MG63 (cell line): ENCODE measurements around the gene PHYHD1. TPM values are rescaled to one million over a fixed set of nuclear protein-coding genes. Genes with fewer than 3 reads are reported as not detected.
A peak's percentile ranks its signal among the peaks of the same experiment; 100 is the strongest.
"Not testable (repeated sequence)": the region's sequence is repeated elsewhere in the genome, so short reads cannot be mapped to it uniquely, and the experiment has no call there.

Source experiments
- DNase-seq: peaks from one replicate; pipeline ENCODE4 v3.0.0-alpha.2; 2020
- H3K27me3 ChIP-seq: fragments of 250-450 bp; sonication (Bioruptor Pico); 2 replicates; pipeline ENCODE4 v1.5.1; 2020; ENCODE audit warnings: mild to moderate bottlenecking, moderate library complexity
- H3K36me3 ChIP-seq: fragments of 250-450 bp; sonication (Bioruptor Pico); 2 replicates; pipeline ENCODE4 v1.5.1; 2020; ENCODE audit warnings: mild to moderate bottlenecking, moderate library complexity
- H3K4me3 ChIP-seq: fragments of 250-450 bp; sonication (Bioruptor Pico); 2 replicates; pipeline ENCODE4 v1.5.1; 2020; ENCODE audit warnings: mild to moderate bottlenecking, moderate library complexity
- H3K9me3 ChIP-seq: fragments of 250-450 bp; sonication (Bioruptor Pico); 2 replicates; pipeline ENCODE4 v1.5.1; 2020; ENCODE audit warnings: mild to moderate bottlenecking, moderate library complexity
- total RNA-seq: library from RNA; depleted of rRNA; stranded (reverse); fragments of >200 nt; shearing (Covaris generic); gene quantifications from 2 replicates; pipeline ENCODE4 v1.2.3, GENCODE V29; 2014; ENCODE audit warnings: low replicate concordance

PHYHD1 gene
- total RNA-seq, 1 experiment from 2014 or later, result not detected

- no peaks in the 10 kb centered on the region for H3K27me3 ChIP-seq
Observed at GRCh38 chr9:128940271-128940921, 19.6 kb downstream of the PHYHD1 start.

GRCh38 chr9:128940946-128941755 lies 20.4 kb downstream of the PHYHD1 start:
- Histone ChIP-seq H3K4me3 (no peak overlapping the region), H3K9me3 (no peaks in the 10 kb centered on the region), H3K27me3 (no peaks in the 10 kb centered on the region), H3K36me3 (peaks cover 3% of the 10 kb centered on the region; the same call in 1 of the 2 replicates)
- no peak for DNase-seq

More at GRCh38 chr9:128940271-128940921, 19.6 kb downstream of the PHYHD1 start:
- DNase-seq, result no peak
- H3K4me3 ChIP-seq, result no peak overlapping the region
- no peaks in the 10 kb centered on the region for H3K36me3 ChIP-seq
- no peaks in the 10 kb centered on the region for H3K9me3 ChIP-seq

- no peak for DNase-seq
- Histone ChIP-seq H3K27me3 (no peaks in the 10 kb centered on the region), H3K36me3 (peaks cover 3% of the 10 kb centered on the region; the same call in 1 of the 2 replicates), H3K9me3 (no peaks in the 10 kb centered on the region), H3K4me3 (no peak overlapping the region)
Observed at GRCh38 chr9:128943832-128944620, 23.2 kb downstream of the PHYHD1 start.

GRCh38 chr9:128944966-128945365 lies 24.2 kb downstream of the PHYHD1 start:
- H3K27me3 ChIP-seq, H3K9me3 ChIP-seq, DNase-seq, H3K36me3 ChIP-seq, H3K4me3 ChIP-seq: not testable (repeated sequence)

DNA sequence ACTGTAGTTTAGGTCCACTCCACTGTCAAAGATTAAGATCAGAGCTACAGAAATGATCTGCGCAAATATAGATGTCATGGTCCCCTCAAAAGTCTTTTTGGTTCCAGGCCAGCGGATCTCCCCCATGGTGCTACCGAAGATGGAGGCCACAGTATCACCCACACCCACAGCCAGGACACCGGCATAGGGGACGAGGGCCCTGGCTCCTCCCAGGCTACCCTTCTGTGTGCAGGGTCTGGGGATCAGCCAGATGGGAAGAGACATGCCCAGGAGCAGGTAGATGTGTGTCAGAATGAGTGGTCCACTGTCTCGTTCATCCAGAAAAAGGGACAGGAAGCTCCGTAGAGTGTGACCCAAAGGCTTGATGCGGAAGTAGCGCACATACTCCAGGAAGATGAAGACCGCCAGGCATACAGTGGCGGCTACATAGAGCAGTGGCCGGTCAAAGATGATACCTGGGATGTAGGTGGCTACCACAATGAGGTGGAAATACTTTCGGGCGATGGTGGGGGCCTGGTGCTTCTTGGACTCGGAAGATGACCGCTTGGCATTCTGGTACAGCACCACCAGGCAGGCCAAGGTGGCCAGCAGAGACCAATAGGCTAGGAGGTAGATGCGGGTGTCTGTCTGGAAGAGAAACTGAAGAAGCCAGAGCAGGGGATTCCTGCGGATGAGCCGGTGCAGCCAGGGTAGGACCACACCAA lies 25.2 kb downstream of the PHYHD1 start:
- no peaks in the 10 kb centered on the region for H3K9me3 ChIP-seq
- H3K4me3 ChIP-seq, result no peak overlapping the region; the same call in 1 of the 2 replicates
- no peak for DNase-seq
- peaks cover 10% of the 10 kb centered on the region for H3K36me3 ChIP-seq
- H3K27me3 ChIP-seq, result no peaks in the 10 kb centered on the region

GRCh38 chr9:128946571-128947276 lies 25.9 kb downstream of the PHYHD1 start:
- peak; percentile 50 for DNase-seq

DNA sequence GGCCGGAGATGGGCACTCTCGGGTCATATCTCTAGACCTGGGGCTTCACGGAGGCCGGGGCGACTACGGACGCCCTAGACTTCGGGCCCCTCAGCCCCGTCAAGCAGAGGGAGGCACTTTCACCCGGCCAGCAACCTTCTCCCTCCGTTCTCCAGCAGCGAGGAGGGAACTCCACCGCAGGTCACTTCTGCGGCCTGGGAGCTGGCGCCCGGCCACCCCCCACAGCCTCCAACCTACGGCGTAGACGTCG lies 26.4 kb downstream of the PHYHD1 start:
- peak overlapping the region; percentile 92 for H3K4me3 ChIP-seq
- no peaks in the 10 kb centered on the region for H3K27me3 ChIP-seq
- peaks cover 16% of the 10 kb centered on the region for H3K36me3 ChIP-seq
- no peaks in the 10 kb centered on the region for H3K9me3 ChIP-seq
- no peak for DNase-seq

More at GRCh38 chr9:128946571-128947276, 25.9 kb downstream of the PHYHD1 start:
- H3K9me3 ChIP-seq, result no peaks in the 10 kb centered on the region
- H3K4me3 ChIP-seq, result peak overlapping the region; percentile 92
- H3K27me3 ChIP-seq, result no peaks in the 10 kb centered on the region
- H3K36me3 ChIP-seq, result peaks cover 13% of the 10 kb centered on the region

- H3K4me3 ChIP-seq, result peak within 1 kb of the TSS; percentile 92
- H3K9me3 ChIP-seq, result no peaks in the 10 kb centered on the region
- peaks cover 17% of the 10 kb centered on the region for H3K36me3 ChIP-seq
- no peaks in the 10 kb centered on the region for H3K27me3 ChIP-seq
- DNase-seq, result peak; percentile 93
Observed at GRCh38 chr9:128947527-128948301, 26.9 kb downstream of the PHYHD1 start, which contains the start of the genes DOLK and NUP188. TSS of gene DOLK (minus strand) at chr9:128947603. CDS start at chr9:128947303, 300 bp downstream. TSS of gene NUP188 (plus strand) at chr9:128947699. CDS start at chr9:128947720, 21 bp downstream.

DNA sequence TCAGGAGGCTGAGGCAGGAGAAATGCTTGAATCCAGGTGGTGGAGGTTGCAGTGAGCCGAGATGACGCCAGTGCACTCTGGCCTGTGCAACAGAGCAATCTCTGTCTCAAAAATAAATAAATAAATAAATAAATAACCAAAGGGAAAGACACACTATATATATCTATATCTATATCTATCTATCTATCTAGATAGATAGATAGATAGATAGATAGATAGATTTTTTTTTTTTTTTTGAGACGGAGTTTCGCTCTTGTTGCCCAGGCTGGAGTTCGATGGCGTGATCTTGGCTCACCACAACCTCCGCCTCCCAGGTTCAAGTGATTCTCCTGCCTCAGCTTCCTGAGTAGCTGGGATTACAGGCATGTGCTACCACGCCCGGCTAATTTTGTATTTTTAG lies 40.6 kb downstream of the PHYHD1 start:
- not testable (repeated sequence) for H3K27me3 ChIP-seq
- peaks cover 38% of the 10 kb centered on the region for H3K36me3 ChIP-seq

DNA sequence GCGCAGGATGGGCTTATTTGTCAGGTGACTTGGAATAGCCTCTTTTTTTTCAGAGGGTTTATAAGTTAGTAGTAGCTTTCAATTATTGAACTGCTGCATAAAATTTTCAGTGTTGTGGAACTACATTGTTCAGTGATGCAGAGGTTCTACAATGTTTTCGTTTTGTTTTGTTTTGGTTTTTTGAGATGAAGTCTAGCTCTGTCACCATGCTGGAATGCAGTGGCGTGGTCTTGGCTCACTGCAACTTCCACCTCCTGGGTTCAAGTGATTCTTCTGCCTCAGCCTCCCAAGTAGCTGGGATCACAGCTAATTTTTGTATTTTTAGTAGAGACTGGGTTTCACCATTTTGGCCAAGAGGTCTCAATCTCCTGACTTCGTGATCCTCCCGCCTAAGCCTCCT lies 48.7 kb downstream of the PHYHD1 start:
- DNase-seq, result no peak
- H3K9me3 ChIP-seq, result no peaks in the 10 kb centered on the region
- no peak overlapping the region for H3K4me3 ChIP-seq
- H3K36me3 ChIP-seq, result peaks cover 61% of the 10 kb centered on the region
- no peaks in the 10 kb centered on the region for H3K27me3 ChIP-seq

More for the DNA sequence above, 40.6 kb downstream of the PHYHD1 start:
- not testable (repeated sequence) for H3K4me3 ChIP-seq, DNase-seq, H3K9me3 ChIP-seq

GRCh38 chr9:128972956-128973355 lies 52.2 kb downstream of the PHYHD1 start:
- Histone ChIP-seq H3K36me3 (peaks cover 77% of the 10 kb centered on the region), H3K4me3 (no peak overlapping the region), H3K27me3 (no peaks in the 10 kb centered on the region), H3K9me3 (no peaks in the 10 kb centered on the region)
- peak; percentile 59 for DNase-seq

DNA sequence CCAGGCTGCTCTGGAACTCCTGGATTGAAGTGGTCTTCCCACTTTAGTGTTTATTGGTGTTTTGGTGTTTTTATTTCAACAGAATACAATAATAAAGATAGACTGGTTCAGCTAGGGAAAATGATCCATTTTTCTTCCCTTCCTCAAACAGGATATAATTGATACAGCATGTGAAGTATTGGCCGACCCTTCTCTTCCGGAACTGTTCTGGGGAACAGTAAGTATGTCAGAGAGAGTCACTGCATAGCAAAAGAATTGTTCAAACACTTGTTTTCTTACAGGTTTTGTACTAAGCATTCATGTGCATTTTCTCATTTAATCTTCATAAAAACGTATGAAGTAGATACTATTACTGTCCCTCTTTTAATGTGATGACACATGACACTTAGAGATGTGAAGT lies 58.3 kb downstream of the PHYHD1 start:
- H3K9me3 ChIP-seq, result no peaks in the 10 kb centered on the region
- no peaks in the 10 kb centered on the region for H3K27me3 ChIP-seq
- H3K36me3 ChIP-seq, result peaks cover 67% of the 10 kb centered on the region
- no peak overlapping the region for H3K4me3 ChIP-seq
- DNase-seq, result no peak

GRCh38 chr9:128983536-128983935 lies 62.8 kb downstream of the PHYHD1 start:
- Histone ChIP-seq H3K27me3 (no peaks in the 10 kb centered on the region), H3K9me3 (no peaks in the 10 kb centered on the region), H3K4me3 (no peak overlapping the region), H3K36me3 (peaks cover 80% of the 10 kb centered on the region)
- no peak for DNase-seq

- Histone ChIP-seq H3K36me3 (peaks cover 85% of the 10 kb centered on the region), H3K9me3 (no peaks in the 10 kb centered on the region), H3K4me3 (no peak overlapping the region), H3K27me3 (no peaks in the 10 kb centered on the region)
- DNase-seq, result no peak
Observed at GRCh38 chr9:128986671-128987070, 65.9 kb downstream of the PHYHD1 start.

- peak; percentile 89 for DNase-seq
- no peaks in the 10 kb centered on the region for H3K9me3 ChIP-seq
- no peaks in the 10 kb centered on the region for H3K27me3 ChIP-seq
- peaks cover 82% of the 10 kb centered on the region for H3K36me3 ChIP-seq
- no peak overlapping the region for H3K4me3 ChIP-seq
Observed at GRCh38 chr9:128987805-128988204, 67.0 kb downstream of the PHYHD1 start.
